GM12874 (cell line): ENCODE data around the gene MOGAT1.

Source experiments
- CTCF ChIP-seq: IDR thresholded peaks from 2 replicates; pipeline ENCODE4 v1.5.1; 2011; ENCODE audit warnings: low read depth, mild to moderate bottlenecking, control low read depth, low read length, moderate library complexity; ENCODE audit not compliant: insufficient read depth

Gene MOGAT1

GRCh38 chr2:222713002-222713401 lies 41.5 kb downstream of the MOGAT1 start:
- TF ChIP-seq CTCF: no peak

DNA sequence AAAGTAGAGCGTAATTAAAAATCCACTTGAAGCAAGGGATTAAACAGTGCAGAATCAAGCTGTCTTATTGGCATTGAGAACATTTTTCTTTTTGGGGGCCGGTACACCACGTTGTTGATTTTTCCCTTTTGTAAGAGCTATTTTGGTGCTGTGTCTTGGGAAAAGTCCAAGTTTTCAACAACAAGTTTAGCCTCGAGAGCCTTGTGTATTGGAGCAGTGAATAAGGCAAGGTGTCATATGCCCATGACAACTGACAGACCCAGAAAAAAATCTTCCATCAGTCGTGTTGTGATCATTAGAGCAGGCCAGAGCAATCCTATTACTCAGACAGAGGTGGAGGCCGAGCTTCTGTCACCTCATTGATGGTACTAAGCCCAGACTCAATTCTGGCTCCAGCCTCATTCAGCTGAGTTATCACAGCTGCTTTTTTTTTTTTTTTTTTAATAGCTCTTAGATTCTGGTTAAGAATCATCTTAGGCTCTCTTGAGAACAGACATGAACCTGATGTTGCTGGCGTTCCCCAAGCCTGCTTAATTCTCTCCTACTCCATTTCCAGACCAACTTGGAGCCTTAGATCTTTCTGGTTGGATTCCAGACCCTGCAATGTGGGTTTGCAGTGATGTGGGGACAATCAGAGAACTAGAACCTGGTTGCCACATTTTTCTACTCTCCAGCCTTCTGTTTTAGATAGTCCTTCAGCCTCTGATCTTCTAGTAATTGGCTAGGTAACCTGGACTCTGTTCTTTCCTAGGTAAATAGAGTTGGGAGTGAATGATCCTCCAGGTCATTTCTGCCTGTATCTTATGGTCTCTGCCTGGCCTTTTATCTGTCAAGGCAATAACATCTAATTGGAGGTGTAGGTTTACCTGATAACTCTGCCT lies 43.1 kb downstream of the MOGAT1 start:
- TF ChIP-seq CTCF: no peak

DNA sequence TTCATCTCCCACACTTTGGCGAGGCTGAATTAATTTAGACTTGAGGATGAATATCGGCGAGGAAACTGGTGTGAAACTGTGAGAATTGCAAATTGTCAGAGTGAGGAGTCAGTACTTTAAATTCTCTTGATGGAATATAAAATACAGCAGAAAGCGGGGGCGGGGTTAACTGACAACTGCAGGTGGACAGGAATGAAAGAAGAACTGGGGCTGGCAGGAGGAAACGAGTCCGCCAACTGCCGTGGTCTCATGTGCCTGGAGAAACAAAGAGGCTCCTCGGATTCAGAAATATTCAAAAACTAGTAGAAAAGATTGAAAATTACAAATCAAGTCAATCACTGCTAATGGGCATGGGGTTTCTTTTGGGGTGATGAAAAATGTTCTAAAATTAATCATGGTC lies 44.3 kb downstream of the MOGAT1 start:
- TF ChIP-seq CTCF: no peak

DNA sequence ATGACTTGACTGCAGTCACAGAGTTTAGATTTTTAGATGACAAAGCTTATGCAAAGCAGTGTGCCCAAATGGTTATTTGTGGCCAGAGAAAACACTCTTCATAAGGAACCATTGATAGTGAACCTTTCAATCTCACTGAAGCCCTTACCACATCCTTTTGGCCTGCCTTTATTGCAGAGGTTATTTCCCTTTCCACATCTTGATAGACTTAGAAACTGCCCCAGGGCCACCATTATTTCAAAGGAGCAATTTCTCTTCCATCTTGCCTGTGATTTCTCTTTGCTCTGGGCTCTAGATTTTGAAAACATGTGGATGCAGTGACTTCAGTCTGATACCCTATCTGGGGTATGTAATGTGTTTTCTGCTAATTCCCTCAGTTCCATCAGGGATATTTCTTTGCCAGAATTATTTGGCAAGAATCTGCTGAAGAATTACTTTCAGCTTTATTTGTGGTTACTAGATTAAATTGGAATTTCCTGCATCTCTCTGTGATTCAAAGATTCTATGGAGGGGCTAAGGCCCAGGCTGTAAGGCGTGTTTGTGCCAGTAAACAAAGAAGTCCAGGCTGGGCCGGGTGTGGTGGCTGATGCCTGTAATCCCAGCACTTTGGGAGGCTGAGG lies 51.0 kb downstream of the MOGAT1 start:
- TF ChIP-seq CTCF: no peak

DNA sequence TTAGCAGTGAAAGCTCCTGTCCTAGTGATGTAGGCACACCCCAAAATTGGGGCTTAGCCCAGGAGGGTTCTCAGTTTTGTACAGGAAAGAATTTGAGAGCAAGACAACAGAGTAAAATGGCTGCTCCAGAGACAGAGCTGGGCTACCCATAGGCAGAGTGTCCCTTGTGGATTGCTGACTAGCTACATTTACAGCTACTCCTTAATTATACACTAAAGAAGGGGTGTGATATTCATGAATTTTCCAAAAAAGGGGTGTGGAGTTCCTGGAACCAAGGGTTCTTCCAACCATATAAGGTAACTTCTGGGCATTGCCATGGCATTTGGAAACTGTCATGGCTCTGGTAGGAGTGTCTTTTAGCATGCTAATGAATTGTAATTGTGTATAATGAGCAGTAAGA lies 52.8 kb downstream of the MOGAT1 start:
- TF ChIP-seq CTCF: no peak

- no peak for TF ChIP-seq CTCF
These were observed 57.2 kb downstream of the MOGAT1 start for GRCh38 chr2:222728621-222729020.

DNA sequence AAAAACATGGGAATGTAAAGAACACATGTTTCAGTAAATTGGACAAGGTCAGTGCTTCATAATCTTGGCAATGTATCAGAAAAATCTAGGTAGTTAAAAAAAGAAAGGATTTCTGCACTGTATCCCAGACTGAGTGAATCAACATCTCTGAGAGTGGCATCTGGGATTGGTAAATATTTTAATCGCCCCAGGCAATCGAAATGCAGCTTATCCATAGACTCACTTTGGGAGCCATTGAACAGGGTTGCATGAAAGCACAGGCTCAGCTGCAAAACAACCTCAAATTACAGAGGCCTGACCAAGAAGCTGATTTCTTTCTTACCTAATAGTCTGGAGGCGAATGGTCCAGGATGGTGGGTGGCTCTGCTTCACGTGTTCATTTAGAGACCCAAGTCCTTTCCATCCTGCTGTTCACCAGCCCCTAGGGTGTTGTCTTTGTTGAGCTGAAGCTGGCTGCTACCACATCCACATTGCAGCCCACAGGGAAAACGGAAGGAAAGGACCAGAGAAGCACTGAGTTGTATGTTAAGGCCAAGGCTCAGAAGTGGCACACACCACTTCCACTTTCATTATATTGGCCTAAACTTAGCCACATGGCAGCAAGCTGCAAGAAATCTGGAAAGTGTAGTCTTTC lies 59.0 kb downstream of the MOGAT1 start:
- no peak for TF ChIP-seq CTCF
